A673 (cell line): ENCODE results near the gene GLO1. TPM values are rescaled to one million over a fixed set of nuclear protein-coding genes. Genes with fewer than 3 reads are reported as not detected.

Experiments
- BruUV-seq: library from RNA; stranded (reverse); fragments of 400-500 nt; replicated peaks from 2 replicates; lab custom pipeline; 2021; lab: Mats Ljungman, UMichigan
- CTCF ChIA-PET: fragments of 300-600 bp; sonication (Branson Sonifier 250); formaldehyde crosslinking; loops from one replicate; lab custom pipeline; 2022; ENCODE audit warnings: antibody characterized with exemption; lab: Charles Lee
- POLR2A ChIA-PET: fragments of 300-600 bp; sonication (Branson Sonifier 250); formaldehyde crosslinking; loops from one replicate; lab custom pipeline; 2022; ENCODE audit warnings: antibody characterized with exemption; ENCODE audit not compliant: low non-redundant PET; lab: Charles Lee
- DNase-seq: peaks from one replicate; pipeline ENCODE4 v3.0.0-alpha.2; 2015; ENCODE audit warnings: low spot score
- H3K27ac ChIP-seq: fragments of 200-600 bp; sonication (generic); 2 replicates; pipeline ENCODE4 v1.5.1; 2016; ENCODE audit warnings: mixed run types, low read depth, mild to moderate bottlenecking, mixed read lengths, antibody characterized with exemption, low read length; ENCODE audit not compliant: poor library complexity, severe bottlenecking
- H3K27me3 ChIP-seq: fragments of 200-600 bp; sonication (generic); replicated peaks from 2 replicates; pipeline ENCODE4 v1.6.1; 2017; ENCODE audit warnings: mixed run types, low read depth, mild to moderate bottlenecking, mixed read lengths, antibody characterized with exemption, low read length; ENCODE audit not compliant: insufficient read depth, poor library complexity
- H3K36me3 ChIP-seq: fragments of 200-600 bp; sonication (generic); 2 replicates; pipeline ENCODE4 v1.6.1; 2016; ENCODE audit warnings: mixed run types, mild to moderate bottlenecking, mixed read lengths, antibody characterized with exemption, low read length; ENCODE audit not compliant: insufficient read depth, poor library complexity, severe bottlenecking
- H3K4me1 ChIP-seq: fragments of 200-600 bp; sonication (generic); 2 replicates; pipeline ENCODE4 v1.6.1; 2017; ENCODE audit warnings: mixed run types, mild to moderate bottlenecking, mixed read lengths, antibody characterized with exemption, low read length; ENCODE audit not compliant: insufficient read depth, poor library complexity, severe bottlenecking
- H3K4me3 ChIP-seq: fragments of 200-600 bp; sonication (generic); 2 replicates; pipeline ENCODE4 v1.5.1; 2016; ENCODE audit warnings: low read depth, mixed run types, mild to moderate bottlenecking, mixed read lengths, low read length; ENCODE audit not compliant: poor library complexity, severe bottlenecking
- H3K9me3 ChIP-seq: fragments of 200-600 bp; sonication (generic); 2 replicates; pipeline ENCODE4 v1.6.1; 2016; ENCODE audit warnings: mixed run types, low read depth, mild to moderate bottlenecking, mixed read lengths, antibody characterized with exemption, low read length; ENCODE audit not compliant: poor library complexity, severe bottlenecking
- EZH2 ChIP-seq: fragments of 200-600 bp; sonication (generic); IDR thresholded peaks from 2 replicates; pipeline ENCODE4 v1.6.1; 2017; ENCODE audit warnings: borderline replicate concordance, low read depth, mild to moderate bottlenecking, mixed read lengths, antibody characterized with exemption, low read length; ENCODE audit not compliant: poor library complexity, severe bottlenecking
- intact Hi-C: fragments of 100-400 bp; cut with micrococcal nuclease; formaldehyde crosslinking; loops from one replicate; pipeline ENCODE4 v1.10.0; 2022; ENCODE audit not compliant: unreplicated experiment
- total RNA-seq: library from RNA; stranded (reverse); gene quantifications from 2 replicates; pipeline ENCODE4 v1.2.3, GENCODE V29; 2021
- TF ChIP-seq, protein P1 (sequence below): fragments of 300-800, 200-600 bp; sonication (generic); conservative IDR thresholded peaks from 2 replicates; pipeline ENCODE4 v1.5.1; 2017; ENCODE audit warnings: low read depth, mild to moderate bottlenecking, antibody characterized with exemption, low read length, moderate library complexity, mixed read lengths

Gene GLO1
- total RNA-seq, 1 experiment from 2014 or later = 183 TPM

DNA sequence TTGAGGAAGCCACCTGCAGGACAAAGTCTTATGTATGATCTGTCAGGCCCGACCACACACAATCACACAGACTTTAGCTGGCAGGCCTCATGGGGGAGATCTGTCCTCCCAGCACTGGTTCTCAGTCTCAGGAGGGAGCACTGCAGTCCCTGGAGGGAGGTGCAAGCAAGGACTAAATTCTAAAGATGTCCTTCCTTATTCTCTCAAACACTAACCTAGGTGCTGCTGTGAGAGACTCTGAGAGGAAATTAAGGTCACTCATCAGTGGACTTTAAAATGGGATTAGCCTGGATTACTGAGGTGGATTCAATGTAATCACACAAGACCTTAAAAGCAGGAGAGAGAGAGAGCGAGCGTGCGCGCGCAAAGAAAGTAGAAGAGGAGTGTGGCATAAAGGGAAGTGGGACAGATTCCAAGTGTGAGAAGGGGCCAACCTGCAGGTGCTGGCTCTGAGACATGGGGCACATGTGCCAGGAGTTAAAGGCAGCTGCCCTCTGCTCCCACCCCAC lies 14.3 kb downstream of the GLO1 start:
- H3K4me3 ChIP-seq = no peak overlapping the region
- peak overlapping the region; percentile 28 for H3K27ac ChIP-seq
- TF ChIP-seq EZH2 = no peak
- TF ChIP-seq, protein P1, sequence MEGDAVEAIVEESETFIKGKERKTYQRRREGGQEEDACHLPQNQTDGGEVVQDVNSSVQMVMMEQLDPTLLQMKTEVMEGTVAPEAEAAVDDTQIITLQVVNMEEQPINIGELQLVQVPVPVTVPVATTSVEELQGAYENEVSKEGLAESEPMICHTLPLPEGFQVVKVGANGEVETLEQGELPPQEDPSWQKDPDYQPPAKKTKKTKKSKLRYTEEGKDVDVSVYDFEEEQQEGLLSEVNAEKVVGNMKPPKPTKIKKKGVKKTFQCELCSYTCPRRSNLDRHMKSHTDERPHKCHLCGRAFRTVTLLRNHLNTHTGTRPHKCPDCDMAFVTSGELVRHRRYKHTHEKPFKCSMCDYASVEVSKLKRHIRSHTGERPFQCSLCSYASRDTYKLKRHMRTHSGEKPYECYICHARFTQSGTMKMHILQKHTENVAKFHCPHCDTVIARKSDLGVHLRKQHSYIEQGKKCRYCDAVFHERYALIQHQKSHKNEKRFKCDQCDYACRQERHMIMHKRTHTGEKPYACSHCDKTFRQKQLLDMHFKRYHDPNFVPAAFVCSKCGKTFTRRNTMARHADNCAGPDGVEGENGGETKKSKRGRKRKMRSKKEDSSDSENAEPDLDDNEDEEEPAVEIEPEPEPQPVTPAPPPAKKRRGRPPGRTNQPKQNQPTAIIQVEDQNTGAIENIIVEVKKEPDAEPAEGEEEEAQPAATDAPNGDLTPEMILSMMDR = no peak
- ChIA-PET CTCF (no interaction called here), POLR2A (no interaction called here)
- no peaks in the 10 kb centered on the region for H3K27me3 ChIP-seq
- peaks cover 12% of the 10 kb centered on the region for H3K36me3 ChIP-seq
- no peaks in the 10 kb centered on the region for H3K9me3 ChIP-seq
- no peak for DNase-seq
- intact Hi-C loops = no loop called here
- peaks cover 6% of the 10 kb centered on the region for H3K4me1 ChIP-seq
- no TSS peak for BruUV-seq

DNA sequence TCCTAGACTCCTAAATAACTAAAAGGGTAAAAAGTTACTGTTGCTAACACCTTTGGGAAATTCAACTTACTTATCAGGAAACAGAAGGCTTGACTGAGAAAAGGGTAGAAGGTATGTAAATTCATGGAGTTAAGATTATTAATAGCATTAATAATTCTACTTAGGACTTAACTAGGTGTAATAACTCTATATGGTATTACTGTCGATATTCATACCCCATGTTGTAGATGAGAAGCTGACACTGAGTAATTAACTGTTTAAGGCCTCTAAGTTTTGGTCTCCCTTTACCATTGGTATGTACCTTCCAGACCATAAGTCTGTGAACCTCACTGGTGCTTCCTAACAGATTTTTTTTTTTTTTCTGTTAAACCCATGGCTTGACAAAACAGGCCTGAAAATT lies 15.4 kb downstream of the GLO1 start:
- intact Hi-C loops = no loop called here
- Histone ChIP-seq H3K27me3 (no peaks in the 10 kb centered on the region), H3K4me3 (no peak overlapping the region), H3K27ac (peak overlapping the region; percentile 18), H3K9me3 (no peaks in the 10 kb centered on the region), H3K36me3 (peaks cover 21% of the 10 kb centered on the region), H3K4me1 (peaks cover 6% of the 10 kb centered on the region)
- CTCF ChIA-PET = no interaction called here
- no peak for DNase-seq
- no peak for TF ChIP-seq EZH2
- TF ChIP-seq, protein P1 = no peak
- no TSS peak for BruUV-seq
- POLR2A ChIA-PET = no interaction called here

DNA sequence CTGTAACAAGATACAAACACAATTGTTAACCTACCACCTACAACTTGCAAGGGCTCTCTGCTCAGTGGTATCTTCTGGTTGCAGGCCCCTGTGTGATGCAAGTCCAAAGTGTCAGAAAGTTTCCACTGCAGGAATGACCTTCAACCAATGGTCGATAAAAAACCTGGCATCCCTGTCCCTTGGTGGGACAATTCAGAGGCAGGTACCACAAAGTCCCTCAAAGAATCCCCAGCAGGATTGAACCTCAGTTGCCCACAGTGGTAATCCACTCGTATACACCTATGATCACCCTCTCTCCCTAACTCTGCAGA lies 15.9 kb downstream of the GLO1 start:
- intact Hi-C loops = no loop called here
- TF ChIP-seq, protein P1 = no peak
- TF ChIP-seq EZH2 = no peak
- POLR2A ChIA-PET = no interaction called here
- peak overlapping the region; percentile 18 for H3K27ac ChIP-seq
- CTCF ChIA-PET = no interaction called here
- no TSS peak for BruUV-seq
- peaks cover 27% of the 10 kb centered on the region for H3K36me3 ChIP-seq
- H3K4me3 ChIP-seq = no peak overlapping the region
- H3K9me3 ChIP-seq = no peaks in the 10 kb centered on the region
- H3K4me1 ChIP-seq = peaks cover 6% of the 10 kb centered on the region
- H3K27me3 ChIP-seq = no peaks in the 10 kb centered on the region
- DNase-seq = no peak
